Testis (tissue), 5 donors: ENCODE results near the gene DCLK1. TPM values are rescaled to one million over a fixed set of nuclear protein-coding genes. Genes with fewer than 3 reads are reported as not detected.
A peak's percentile ranks its signal among the peaks of the same experiment; 100 is the strongest.

ENCODE experiments used
- DNase-seq: peaks from one replicate; pipeline ENCODE4 v3.0.0-alpha.2; 2019
- H3K27ac ChIP-seq, 2 donors: fragments of 200-600 bp; sonication (generic); one replicate each; pipeline ENCODE4 v1.5.1; 2019
- H3K27me3 ChIP-seq: fragments of 200-600 bp; sonication (generic); one replicate; pipeline ENCODE4 v1.5.1; 2019
- H3K36me3 ChIP-seq: fragments of 200-600 bp; sonication (generic); one replicate; pipeline ENCODE4 v1.5.1; 2017; ENCODE audit warnings: low read depth; ENCODE audit errors: missing control alignments
- H3K4me1 ChIP-seq: fragments of 200-600 bp; sonication (generic); one replicate; pipeline ENCODE4 v1.5.1; 2019
- H3K4me3 ChIP-seq, 2 donors: fragments of 200-600 bp; sonication (generic); one replicate each; pipeline ENCODE4 v1.5.1; 2017 to 2019
- H3K9me3 ChIP-seq: fragments of 200-600 bp; sonication (generic); one replicate; pipeline ENCODE4 v1.5.1; 2017
- CTCF ChIP-seq, 3 experiments: fragments of 450-650 bp in 2 of 3; fragments of 200-600 bp in 1 of 3; sonication (generic) in 1 of 3; IDR thresholded peaks; one replicate each; pipeline ENCODE4 v1.5.1; 2016 to 2019; ENCODE audit warnings: antibody characterized with exemption in 3 of 3, mild to moderate bottlenecking in 2 of 3, moderate library complexity in 1 of 3
- POLR2A ChIP-seq: fragments of 450-650 bp; IDR thresholded peaks from one replicate; pipeline ENCODE4 v1.6.1; 2017; ENCODE audit warnings: antibody characterized with exemption, mild to moderate bottlenecking, moderate library complexity
- WGBS, 2 donors: methylation state at CpG; one replicate each; pipeline ENCODE4 v1.1.5; 2018; 5-methylcytosine and 5-hydroxymethylcytosine counted together
- intact Hi-C: fragments of 100-400 bp; cut with DNase I; formaldehyde crosslinking; loops from one replicate; pipeline ENCODE4 v1.15.1; 2023; ENCODE audit warnings: low total_unique reads
- long read RNA-seq, 2 donors: transcript quantifications; one replicate each; lab custom pipeline, GENCODE V29; 2026
- polyA plus RNA-seq: library from polyadenylated mRNA; stranded (reverse); fragments of 350-450 nt; fragmentation: Illumina TruSeq; extraction: RNeasy Lipid Tissue Mini Kit (QIAGEN cat#74804); gene quantifications from one replicate; pipeline ENCODE4 v1.2.3, GENCODE V29; 2014; ENCODE audit warnings: low read depth, low replicate concordance; ENCODE audit not compliant: insufficient read depth
- total RNA-seq, 2 donors: library from RNA; depleted of rRNA; stranded (reverse); fragments of >200 nt; gene quantifications; one replicate each; pipeline ENCODE4 v1.2.3, GENCODE V29; 2016

Gene DCLK1
- total RNA-seq (1 to 10 TPM; 4.5 to 4.9 TPM), polyA plus RNA-seq (8.9 TPM)
- long read RNA-seq, donor 1, full-length matches to known transcripts = 3 of 3 reads
- long read RNA-seq, donor 1, partial matches to known transcripts = 0 of 3 reads
- long read RNA-seq, donor 1, other reads (novel, unspliced or antisense) = 0 of 3 reads
- long read RNA-seq, donor 2, partial matches to known transcripts = 0 of 1 reads
- long read RNA-seq, donor 2, other reads (novel, unspliced or antisense) = 0 of 1 reads

DNA sequence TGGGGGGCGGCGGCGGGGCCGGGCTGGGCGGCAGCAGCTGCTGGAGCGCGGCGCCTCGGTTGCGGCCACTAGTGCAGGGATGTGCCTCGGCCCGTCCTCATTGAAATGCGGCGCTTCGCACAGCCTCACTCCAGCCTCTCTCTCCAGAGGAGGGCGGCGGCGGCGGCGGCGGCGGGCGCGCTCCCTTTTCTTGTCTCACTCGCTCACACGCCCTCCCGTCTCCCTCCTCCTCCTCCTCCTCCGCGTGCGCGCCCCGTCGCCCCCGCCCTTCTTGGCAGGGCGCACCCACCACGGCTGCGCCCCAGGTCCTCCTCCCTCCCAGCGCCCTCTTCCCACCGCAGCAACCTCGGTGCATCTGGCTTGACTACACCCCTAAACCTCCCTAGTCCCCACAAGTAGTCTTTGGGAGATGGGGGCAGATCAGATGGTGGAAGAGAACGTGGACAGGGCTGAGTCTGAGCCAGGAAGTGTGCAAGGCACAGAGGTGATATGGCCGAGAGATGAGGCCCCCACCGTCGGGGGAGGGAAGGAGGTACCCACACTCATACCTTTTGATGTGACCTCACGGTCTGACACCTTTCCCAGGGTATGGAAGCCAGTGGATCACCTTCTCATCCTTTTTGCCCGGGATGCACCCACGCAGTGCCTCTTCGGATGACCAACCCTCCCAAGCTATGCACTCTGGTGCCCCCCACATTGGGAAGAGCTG, at the start of gene DCLK1:
Gene DCLK1, minus strand, starts transcription at position 161 of the 709 bp plus-strand sequence.
- H3K27me3 ChIP-seq = no peaks in the 10 kb centered on the region
- no peaks in the 10 kb centered on the region for H3K4me1 ChIP-seq
- DNase-seq = peak; percentile 67
- peak within 1 kb of the TSS in 1 of 2 donors; percentile 46 for H3K27ac ChIP-seq
- H3K36me3 ChIP-seq = no peaks in the 10 kb centered on the region
- intact Hi-C loops = no loop called here
- H3K9me3 ChIP-seq = no peaks in the 10 kb centered on the region
- peak within 1 kb of the TSS; percentile 53 to 55 for H3K4me3 ChIP-seq
- no peak for TF ChIP-seq CTCF (IDR thresholded peaks at IDR 0.05)
- no peak for TF ChIP-seq POLR2A
- WGBS, 2 donors = 5% methylated on average over 37 to 48 of the region's 48 CpGs

- intact Hi-C loops = no loop called here
- 79 to 85% methylated on average over 5 of the region's 5 CpGs for WGBS, 2 donors
- Histone ChIP-seq H3K27me3 (no peaks in the 10 kb centered on the region), H3K36me3 (no peaks in the 10 kb centered on the region), H3K9me3 (no peaks in the 10 kb centered on the region), H3K4me1 (no peaks in the 10 kb centered on the region), H3K4me3 (no peak overlapping the region), H3K27ac (no peak overlapping the region)
- no peak for DNase-seq
- TF ChIP-seq CTCF (IDR thresholded peaks at IDR 0.05) = no peak
- no peak for TF ChIP-seq POLR2A
Observed at GRCh38 chr13:36175621-36176020, 44.4 kb upstream of the DCLK1 start.

- TF ChIP-seq POLR2A (no peak), CTCF (IDR thresholded peaks at IDR 0.05) (no peak)
- no peaks in the 10 kb centered on the region for H3K9me3 ChIP-seq
- 81 to 88% methylated on average over 7 of the region's 7 CpGs for WGBS, 2 donors
- no peak for DNase-seq
- no peak overlapping the region for H3K27ac ChIP-seq
- H3K4me1 ChIP-seq = no peaks in the 10 kb centered on the region
- no peak overlapping the region for H3K4me3 ChIP-seq
- H3K36me3 ChIP-seq = no peaks in the 10 kb centered on the region
- intact Hi-C loops = no loop called here
- no peaks in the 10 kb centered on the region for H3K27me3 ChIP-seq
Observed at GRCh38 chr13:36174923-36175322, 43.7 kb upstream of the DCLK1 start.

- H3K9me3 ChIP-seq = no peaks in the 10 kb centered on the region
- H3K4me3 ChIP-seq = no peak overlapping the region
- TF ChIP-seq CTCF (IDR thresholded peaks at IDR 0.05) (no peak), POLR2A (no peak)
- intact Hi-C loops = no loop called here
- no peaks in the 10 kb centered on the region for H3K27me3 ChIP-seq
- no peak for DNase-seq
- no peak overlapping the region for H3K27ac ChIP-seq
- no peaks in the 10 kb centered on the region for H3K4me1 ChIP-seq
- H3K36me3 ChIP-seq = no peaks in the 10 kb centered on the region
- 80 to 88% methylated on average over 4 of the region's 4 CpGs for WGBS, 2 donors
Observed at GRCh38 chr13:36173571-36174322, 42.6 kb upstream of the DCLK1 start.
